Erythroblast (primary cell): ENCODE data around the gene DUOX1.

Experiments used
- GATA1 ChIP-seq: IDR thresholded peaks from 2 replicates; pipeline ENCODE4 v1.6.1; 2011; ENCODE audit warnings: low read depth, mild to moderate bottlenecking, control low read depth, low read length, moderate library complexity
- POLR2A ChIP-seq: IDR thresholded peaks from 2 replicates; pipeline ENCODE4 v1.6.1; 2011; ENCODE audit warnings: mild to moderate bottlenecking, low read length

DNA sequence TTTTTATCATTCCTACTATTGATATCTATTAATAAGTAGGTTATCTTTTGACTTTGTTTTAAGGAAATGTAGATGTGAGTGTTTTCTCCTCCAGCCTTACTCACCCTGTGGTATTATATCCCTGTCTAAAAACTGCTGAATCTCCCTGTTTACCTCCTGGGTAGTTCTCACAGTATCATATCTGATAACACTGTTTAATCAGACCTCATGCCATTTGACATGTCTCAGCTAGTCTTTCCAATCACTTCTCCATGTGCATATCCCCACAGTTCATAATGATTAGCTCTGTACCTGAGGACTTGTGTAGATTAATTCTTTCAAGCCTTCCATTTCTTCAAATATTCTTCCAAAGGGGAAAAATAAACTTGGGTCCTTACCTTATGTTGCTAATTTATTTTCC lies 46.6 kb upstream of the DUOX1 start:
- TF ChIP-seq POLR2A (no peak), GATA1 (no peak)
